ENCODE measurements around the gene CD6.

Gene CD6

DNA sequence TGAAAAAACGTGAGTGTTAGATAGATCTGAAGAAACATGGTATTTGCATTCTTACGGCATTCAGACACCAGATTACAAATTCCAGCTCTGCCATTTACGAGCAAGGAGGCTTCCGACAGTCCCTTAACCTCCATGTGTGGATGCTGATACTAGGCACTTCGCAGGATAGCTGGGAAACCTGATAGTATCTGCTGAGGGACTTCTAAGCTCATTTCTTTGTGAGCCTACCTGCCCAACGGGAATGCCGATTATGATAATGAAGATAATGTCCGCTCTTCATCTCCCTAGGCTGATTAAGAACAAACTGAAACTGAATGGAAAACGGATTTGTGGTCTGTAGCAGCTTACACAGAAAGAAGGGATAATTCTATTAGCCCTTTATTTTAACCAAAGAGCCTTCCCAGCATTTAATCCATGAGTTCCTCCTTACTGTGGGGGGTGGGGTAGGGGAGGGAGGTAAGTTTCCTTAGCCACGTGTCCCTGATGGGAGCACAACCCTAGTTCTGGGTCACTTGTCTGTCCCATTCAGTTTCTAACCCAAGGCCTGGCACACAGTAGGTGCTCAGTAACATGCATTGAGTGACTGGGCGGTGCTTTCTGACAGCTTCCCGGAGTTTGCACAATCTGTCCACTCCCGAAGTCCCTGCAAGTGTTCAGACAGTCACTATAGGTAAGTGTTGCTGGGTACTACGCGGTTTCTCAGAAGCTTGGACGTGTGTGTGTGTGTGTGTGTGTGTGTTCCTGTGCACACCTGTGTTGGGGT, 39.2 kb downstream of the CD6 start:
- no peak for TF ChIP-seq TAF1 (IDR thresholded peaks at IDR 0.05; ENCODE audit: low read depth, low read length)
- TF ChIP-seq POU2F2 (IDR thresholded peaks at IDR 0.05; ENCODE audit: low read depth, low read length), result no peak
- no peak for TF ChIP-seq POLR2A (IDR thresholded peaks at IDR 0.05; ENCODE audit: low read depth, low read length)
- TF ChIP-seq SPI1 (IDR thresholded peaks at IDR 0.05; ENCODE audit: low read depth, low read length), result no peak
- no peak for TF ChIP-seq POLR2AphosphoS5 (IDR thresholded peaks at IDR 0.05; ENCODE audit: low read depth, low read length)
- TF ChIP-seq PAX5 (IDR thresholded peaks at IDR 0.05; ENCODE audit: insufficient read depth, low read length, severe bottlenecking), result no peak
- no peak for FAIRE-seq

DNA sequence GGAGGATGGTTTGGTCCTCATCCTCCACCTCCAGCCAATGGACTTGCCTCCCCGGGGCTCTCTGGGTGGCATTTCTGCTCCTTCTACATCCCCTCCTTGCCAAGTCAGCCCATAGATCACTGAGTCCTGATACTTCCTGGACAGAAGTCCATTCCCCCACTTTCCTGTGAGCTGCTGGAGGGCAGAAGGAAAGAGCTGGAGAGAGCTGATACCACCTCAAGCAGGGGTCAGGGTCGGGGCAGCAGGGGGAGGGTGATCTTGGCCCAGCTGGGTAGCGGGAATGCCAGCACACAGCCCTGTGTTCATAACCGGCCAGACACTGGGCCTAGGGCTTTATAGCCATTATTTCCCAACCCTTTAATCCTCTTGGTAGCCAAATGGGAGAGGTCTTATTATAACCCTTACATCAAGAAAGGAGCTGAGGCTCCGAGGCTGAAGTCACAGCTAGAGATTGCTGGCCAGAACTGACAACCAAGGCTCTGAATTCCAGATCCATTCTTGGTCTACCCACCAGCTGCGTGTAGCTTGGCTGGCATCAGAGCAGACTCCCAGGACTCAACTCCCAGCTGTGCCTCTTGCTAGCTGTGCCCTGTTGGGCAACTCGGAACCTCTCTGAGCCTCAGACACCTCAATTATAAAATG, 39.9 kb downstream of the CD6 start:
- DNase-seq (ENCODE audit: insufficient read length, low spot score) (no peak), FAIRE-seq (no peak)
- TF ChIP-seq POU2F2 (IDR thresholded peaks at IDR 0.05; ENCODE audit: low read depth, low read length), result no peak
- no peak for TF ChIP-seq POLR2AphosphoS5 (IDR thresholded peaks at IDR 0.05; ENCODE audit: low read depth, low read length)

More for the DNA sequence above, 39.2 kb downstream of the CD6 start:
- no peak for DNase-seq (ENCODE audit: insufficient read length, low spot score)

DNA sequence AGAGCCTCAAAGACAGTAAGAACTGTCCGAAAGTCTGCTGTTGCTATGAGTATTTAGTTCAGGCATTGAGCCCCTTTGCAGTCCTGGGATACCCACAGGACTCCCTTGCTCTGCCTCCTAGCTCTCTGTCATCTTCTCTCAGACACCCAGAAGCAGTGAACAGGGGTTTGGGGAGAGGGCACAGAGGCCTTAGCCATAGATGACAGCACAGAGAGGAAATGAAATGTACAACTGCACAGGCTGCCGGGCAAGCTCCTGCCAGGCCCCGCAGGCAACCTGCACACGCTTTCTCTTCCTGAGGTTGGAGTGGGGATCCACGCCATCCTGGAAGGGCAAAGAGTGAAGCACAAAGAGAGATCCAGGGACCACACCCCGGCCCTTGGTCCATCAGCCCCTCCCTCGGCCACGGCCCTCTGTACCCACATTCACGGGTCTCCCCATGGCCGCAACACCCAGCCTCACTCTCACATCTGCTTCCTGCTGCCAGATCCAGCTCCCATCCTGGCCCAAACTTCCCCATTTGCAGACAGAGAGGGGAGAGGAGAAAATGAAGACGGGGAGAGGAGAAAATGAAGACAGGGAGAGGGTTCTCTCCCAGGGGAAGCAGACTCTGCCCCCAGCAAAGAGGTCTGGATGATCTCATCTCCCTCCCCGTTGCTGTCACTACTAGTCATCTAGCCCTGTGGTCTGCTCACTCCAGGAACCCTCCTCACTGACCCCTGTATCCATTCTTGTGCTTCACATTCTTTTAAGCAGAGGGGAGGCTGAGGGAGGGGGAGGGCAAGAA, 40.7 kb downstream of the CD6 start:
- DNase-seq (ENCODE audit: insufficient read length, low spot score) (no peak), FAIRE-seq (peak; percentile 73)
- no peak for TF ChIP-seq POLR2AphosphoS5 (IDR thresholded peaks at IDR 0.05; ENCODE audit: low read depth, low read length)
- 0 out of 2 replicates have a peak, but pooled peaks have one; percentile 3 for TF ChIP-seq SPI1 (IDR thresholded peaks at IDR 0.05; ENCODE audit: low read depth, low read length)
- no peak for TF ChIP-seq POU2F2 (IDR thresholded peaks at IDR 0.05; ENCODE audit: low read depth, low read length)

DNA sequence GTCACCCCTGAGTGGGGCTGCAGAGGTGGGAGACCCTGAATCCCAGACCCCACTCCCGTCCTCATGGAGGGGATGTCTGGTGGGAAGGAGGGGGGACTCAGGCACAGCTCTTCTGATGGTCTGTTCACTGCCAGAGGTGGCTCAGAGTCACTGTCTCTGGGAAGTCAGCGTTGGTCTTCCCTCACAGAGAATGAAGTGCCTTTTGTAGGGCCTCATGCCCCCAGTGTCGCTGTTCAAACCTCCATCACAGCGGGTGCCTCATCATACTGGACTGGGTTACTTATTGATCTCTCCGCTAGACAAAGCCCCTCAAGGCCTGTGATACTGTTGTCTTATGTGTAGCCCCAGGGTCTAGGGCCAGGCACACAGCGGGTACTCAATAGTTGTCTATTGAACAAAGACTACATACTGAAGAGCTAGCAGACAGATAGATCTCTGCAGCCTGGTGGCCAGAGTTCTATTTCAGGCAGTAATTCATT, 41.3 kb downstream of the CD6 start:
- no peak for TF ChIP-seq POLR2AphosphoS5 (IDR thresholded peaks at IDR 0.05; ENCODE audit: low read depth, low read length)
- no peak for TF ChIP-seq SPI1 (IDR thresholded peaks at IDR 0.05; ENCODE audit: low read depth, low read length)
- TF ChIP-seq TAF1 (IDR thresholded peaks at IDR 0.05; ENCODE audit: low read depth, low read length), result no peak
- DNase-seq (ENCODE audit: insufficient read length, low spot score) (no peak), FAIRE-seq (no peak)

DNA sequence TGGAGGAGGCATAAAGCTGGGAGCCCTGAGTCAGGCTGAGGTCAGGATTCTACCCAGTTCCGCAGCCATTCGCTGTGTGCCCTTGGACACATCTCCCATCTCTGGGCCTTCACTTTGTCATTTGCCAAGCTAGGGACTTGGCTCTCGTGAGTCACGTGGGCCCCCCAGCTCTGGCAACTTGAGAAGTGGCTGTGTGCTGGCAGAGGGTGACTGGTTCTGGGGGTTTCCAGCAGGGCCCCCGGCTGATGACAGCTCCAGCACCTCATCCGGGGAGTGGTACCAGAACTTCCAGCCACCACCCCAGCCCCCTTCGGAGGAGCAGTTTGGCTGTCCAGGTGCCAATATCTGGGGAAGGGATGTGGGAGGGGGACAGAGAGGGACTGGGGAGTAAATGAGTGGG, 46.6 kb downstream of the CD6 start:
- FAIRE-seq, result no peak

DNA sequence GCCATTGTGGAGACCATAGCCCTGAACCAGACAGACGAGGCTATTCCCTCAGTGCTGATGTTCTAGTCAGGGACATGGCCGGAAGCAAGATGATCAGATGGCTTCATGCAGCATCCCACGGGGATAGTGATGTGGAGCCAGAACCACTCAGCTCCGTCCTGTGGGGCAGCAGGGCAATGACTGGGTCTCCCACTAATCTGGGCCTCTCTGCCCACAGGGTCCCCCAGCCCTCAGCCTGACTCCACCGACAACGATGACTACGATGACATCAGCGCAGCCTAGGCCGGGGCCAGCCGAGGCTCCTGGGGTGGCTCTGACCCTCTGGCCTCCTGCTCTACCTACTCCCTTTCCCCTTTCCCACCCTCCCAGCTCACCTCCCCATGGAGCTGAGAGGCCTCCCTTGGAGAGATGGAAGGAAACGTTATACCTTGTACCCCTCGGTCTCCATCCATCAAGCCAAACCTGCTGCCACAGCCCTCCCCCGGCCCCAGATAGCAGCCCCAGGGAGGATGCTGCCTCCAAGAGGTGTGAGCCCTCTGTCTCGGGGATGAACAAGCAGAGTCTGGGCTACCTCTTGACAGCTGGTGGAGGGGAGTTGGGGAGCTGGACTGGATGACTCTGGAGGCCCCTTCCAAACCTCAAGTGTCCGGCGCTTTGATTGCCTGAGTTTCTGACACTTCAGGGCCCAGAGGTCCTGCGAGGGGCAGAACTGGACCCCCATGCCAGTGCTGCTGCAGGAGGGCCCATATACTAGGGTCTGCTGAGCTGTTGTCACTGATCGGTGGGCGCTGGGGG, 47.8 kb downstream of the CD6 start:
- DNase-seq (ENCODE audit: insufficient read length, low spot score), result no peak
- no peak for FAIRE-seq
- no peak for TF ChIP-seq SPI1 (IDR thresholded peaks at IDR 0.05; ENCODE audit: low read depth, low read length)
- no peak for TF ChIP-seq POLR2AphosphoS5 (IDR thresholded peaks at IDR 0.05; ENCODE audit: low read depth, low read length)
- no peak for TF ChIP-seq POU2F2 (IDR thresholded peaks at IDR 0.05; ENCODE audit: low read depth, low read length)
- TF ChIP-seq PAX5 (IDR thresholded peaks at IDR 0.05; ENCODE audit: insufficient read depth, low read length, severe bottlenecking), result no peak
- no peak for TF ChIP-seq TAF1 (IDR thresholded peaks at IDR 0.05; ENCODE audit: low read depth, low read length)
- TF ChIP-seq POLR2A (IDR thresholded peaks at IDR 0.05; ENCODE audit: low read depth, low read length), result no peak

More for the DNA sequence above, 46.6 kb downstream of the CD6 start:
- no peak for DNase-seq (ENCODE audit: insufficient read length, low spot score)
- TF ChIP-seq PAX5 (IDR thresholded peaks at IDR 0.05; ENCODE audit: insufficient read depth, low read length, severe bottlenecking) (no peak), SPI1 (IDR thresholded peaks at IDR 0.05; ENCODE audit: low read depth, low read length) (no peak), POU2F2 (IDR thresholded peaks at IDR 0.05; ENCODE audit: low read depth, low read length) (no peak)

DNA sequence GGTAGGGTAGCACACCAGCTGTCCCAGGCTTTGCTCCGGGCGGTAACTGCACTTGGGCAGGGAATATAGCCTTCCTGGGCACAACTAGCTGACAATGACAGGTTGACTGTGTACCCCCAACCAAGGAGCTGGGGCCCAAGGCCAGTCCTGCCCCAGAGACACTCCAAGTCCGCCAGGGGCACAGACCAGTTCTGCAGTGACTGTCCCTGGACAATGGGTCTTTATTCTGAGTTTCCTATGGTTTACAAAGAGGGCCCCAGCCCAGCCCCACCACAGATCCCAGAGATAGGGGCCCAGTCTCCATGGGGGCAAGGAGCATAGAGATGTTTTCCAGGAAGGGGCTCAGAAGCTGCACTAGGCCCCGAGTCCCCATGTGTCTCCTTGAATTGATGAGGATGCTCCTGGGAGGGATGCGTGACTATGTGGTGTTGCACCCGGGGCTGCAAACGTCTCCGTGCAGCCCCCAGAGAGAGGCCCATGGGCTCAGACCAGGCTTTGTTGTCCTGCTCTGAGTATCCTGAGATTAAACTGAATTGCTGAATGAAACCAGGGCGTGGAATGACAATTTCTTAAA, 48.4 kb downstream of the CD6 start:
- no peak for FAIRE-seq
- no peak for TF ChIP-seq TAF1 (IDR thresholded peaks at IDR 0.05; ENCODE audit: low read depth, low read length)
- TF ChIP-seq POLR2A (IDR thresholded peaks at IDR 0.05; ENCODE audit: low read depth, low read length), result no peak
- TF ChIP-seq POU2F2 (IDR thresholded peaks at IDR 0.05; ENCODE audit: low read depth, low read length), result no peak
- TF ChIP-seq POLR2AphosphoS5 (IDR thresholded peaks at IDR 0.05; ENCODE audit: low read depth, low read length), result no peak
- TF ChIP-seq SPI1 (IDR thresholded peaks at IDR 0.05; ENCODE audit: low read depth, low read length), result no peak
- TF ChIP-seq PAX5 (IDR thresholded peaks at IDR 0.05; ENCODE audit: insufficient read depth, low read length, severe bottlenecking), result no peak

DNA sequence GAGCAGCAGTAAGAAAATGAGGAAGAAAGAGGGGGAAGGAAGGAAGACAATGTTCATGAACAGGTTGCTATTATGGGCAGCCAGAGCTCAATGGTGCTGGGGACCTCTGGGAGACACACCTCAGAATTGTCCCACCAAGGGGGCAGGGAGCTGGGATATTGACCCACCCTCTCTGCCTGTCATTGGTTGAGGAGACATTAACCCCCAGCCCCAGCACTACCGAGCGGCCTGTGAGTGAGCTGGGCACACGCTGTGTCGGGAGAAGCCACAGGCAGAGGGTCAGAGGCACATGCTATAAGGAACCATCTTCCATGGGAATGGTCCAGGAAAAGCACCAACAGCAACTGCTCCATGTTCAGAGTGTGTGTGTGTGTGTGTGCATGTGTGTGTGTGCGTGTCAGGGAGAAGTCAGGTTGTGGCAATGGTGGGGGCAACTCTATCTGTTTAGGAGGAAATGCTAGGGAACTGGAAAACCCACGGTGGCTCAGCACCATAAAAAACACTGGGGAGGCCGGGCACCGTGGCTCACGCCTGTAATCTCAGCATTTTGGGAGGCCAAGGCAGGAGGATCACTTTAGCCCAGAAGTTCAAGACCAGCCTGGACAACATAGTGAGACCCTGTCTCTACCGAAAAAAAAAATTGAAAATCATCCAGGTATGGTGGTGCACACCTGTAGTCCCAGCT, 49.2 kb downstream of the CD6 start:
- DNase-seq (ENCODE audit: insufficient read length, low spot score) (no peak), FAIRE-seq (peak; percentile 61)
- TF ChIP-seq SPI1 (IDR thresholded peaks at IDR 0.05; ENCODE audit: low read depth, low read length) (no peak), TAF1 (IDR thresholded peaks at IDR 0.05; ENCODE audit: low read depth, low read length) (no peak), POU2F2 (IDR thresholded peaks at IDR 0.05; ENCODE audit: low read depth, low read length) (no peak), PAX5 (IDR thresholded peaks at IDR 0.05; ENCODE audit: insufficient read depth, low read length, severe bottlenecking) (no peak), POLR2AphosphoS5 (IDR thresholded peaks at IDR 0.05; ENCODE audit: low read depth, low read length) (no peak), POLR2A (IDR thresholded peaks at IDR 0.05; ENCODE audit: low read depth, low read length) (no peak)

More for the DNA sequence above, 48.4 kb downstream of the CD6 start:
- no peak for DNase-seq (ENCODE audit: insufficient read length, low spot score)
